ENCODE measurements around the gene METTL5. TPM values are rescaled to one million over a fixed set of nuclear protein-coding genes. Genes with fewer than 3 reads are reported as not detected.

The METTL5 gene
- total and polyA plus RNA-seq, 9 of the 15 experiments (the other 6 are each of a cell fraction or from before 2014, with no cell fraction given) = 149 to 471 (median 224) TPM

GRCh38 chr2:169827272-169828140 is 2.8 kb upstream of the METTL5 start, which contains the start of gene UBR3 (continued):
- TF ChIP-seq FOXP1 (CRISPR knock-in tag; IDR thresholded peaks at IDR 0.05) = no peak
- TF ChIP-seq DMBX1 (CRISPR knock-in tag; IDR thresholded peaks at IDR 0.05; ENCODE audit: borderline replicate concordance) = 0 out of 2 replicates have a peak, but pooled peaks have one; percentile 48
- peak; percentile 28 to 78; a peak in 2 of 4 replicates for TF ChIP-seq RCOR1 (IDR thresholded peaks at IDR 0.05; ENCODE audit: borderline replicate concordance in 1 of 2, low read depth in 2 of 2, low read length in 2 of 2)
- TF ChIP-seq CREM (IDR thresholded peaks at IDR 0.05; ENCODE audit: low read depth) = peak; percentile 55
- peak; percentile 96 for TF ChIP-seq TAF1 (IDR thresholded peaks at IDR 0.05; ENCODE audit: control insufficient read depth, extremely low read depth, insufficient read depth, low read length, severe bottlenecking)
- peak; percentile 77 for TF ChIP-seq SMAD1 (IDR thresholded peaks at IDR 0.05; ENCODE audit: low read depth, low read length, partially characterized antibody)
- no peak for TF ChIP-seq ID3 (CRISPR knock-in tag; IDR thresholded peaks at IDR 0.05)
- peak; percentile 81; the same call in 1 of the 2 replicates for TF ChIP-seq ID3 (tag; IDR thresholded peaks at IDR 0.05)
- peak; percentile 45; the same call in 1 of the 2 replicates for TF ChIP-seq MYC (IDR thresholded peaks at IDR 0.05; ENCODE audit: low read depth, low read length)
- no peak; the same call in 1 of the 2 replicates for TF ChIP-seq MYC (CRISPR knock-in tag; IDR thresholded peaks at IDR 0.05; ENCODE audit: borderline replicate concordance, low read depth)
- no peak for TF ChIP-seq ZNF197 (CRISPR knock-in tag; IDR thresholded peaks at IDR 0.05; ENCODE audit: low read depth)
- no peak for TF ChIP-seq ZNF324 (CRISPR knock-in tag; IDR thresholded peaks at IDR 0.05)
- no peak; the same call in 1 of the 2 replicates for TF ChIP-seq CREB1 (IDR thresholded peaks at IDR 0.05)
- peak; percentile 30 for TF ChIP-seq CREB1 (CRISPR knock-in tag; IDR thresholded peaks at IDR 0.05)
- no peak for TF ChIP-seq ZBTB33 (CRISPR knock-in tag; IDR thresholded peaks at IDR 0.05)
- peak; percentile 99 for TF ChIP-seq CHD2 (IDR thresholded peaks at IDR 0.05; ENCODE audit: low read depth, low read length)
- TF ChIP-seq SP2 (IDR thresholded peaks at IDR 0.05; ENCODE audit: extremely low read depth, low read depth, low read length, poor library complexity, severe bottlenecking) = no peak
- no peak for TF ChIP-seq PHF21A (IDR thresholded peaks at IDR 0.05; ENCODE audit: borderline replicate concordance, low read depth)
- peak in 1 of 2 experiments; percentile 14; a peak in 1 of 4 replicates for TF ChIP-seq RAD21 (CRISPR knock-in tag; conservative IDR thresholded peaks at IDR 0.05 in 1 of 2, IDR thresholded peaks at IDR 0.05 in 1 of 2)
- no peak for TF ChIP-seq JUN (IDR thresholded peaks at IDR 0.05; ENCODE audit: borderline replicate concordance, low read depth, low read length)
- 0 out of 2 replicates have a peak, but pooled peaks have one; percentile 7 for TF ChIP-seq JUN (CRISPR knock-in tag; IDR thresholded peaks at IDR 0.05; ENCODE audit: borderline replicate concordance)
- peak; percentile 92 for TF ChIP-seq TBP (optimal IDR thresholded peaks at IDR 0.05; ENCODE audit: low read depth, low read length)
- no peak for TF ChIP-seq FOXM1 (IDR thresholded peaks at IDR 0.05; ENCODE audit: low read depth)
- TF ChIP-seq FOXM1 (CRISPR knock-in tag; IDR thresholded peaks at IDR 0.05; ENCODE audit: low read depth) = 0 out of 2 replicates have a peak, but pooled peaks have one; percentile 68
- TF ChIP-seq GABPB1 (CRISPR knock-in tag; IDR thresholded peaks at IDR 0.05) = peak; percentile 60; the same call in 1 of the 2 replicates
- TF ChIP-seq SPI1 (IDR thresholded peaks at IDR 0.05; ENCODE audit: borderline replicate concordance, low read depth, low read length) = peak; percentile 22; the same call in 1 of the 2 replicates

Data from K562 (cell line).